ENCODE results near the gene ICAM5.

Gene ICAM5

DNA sequence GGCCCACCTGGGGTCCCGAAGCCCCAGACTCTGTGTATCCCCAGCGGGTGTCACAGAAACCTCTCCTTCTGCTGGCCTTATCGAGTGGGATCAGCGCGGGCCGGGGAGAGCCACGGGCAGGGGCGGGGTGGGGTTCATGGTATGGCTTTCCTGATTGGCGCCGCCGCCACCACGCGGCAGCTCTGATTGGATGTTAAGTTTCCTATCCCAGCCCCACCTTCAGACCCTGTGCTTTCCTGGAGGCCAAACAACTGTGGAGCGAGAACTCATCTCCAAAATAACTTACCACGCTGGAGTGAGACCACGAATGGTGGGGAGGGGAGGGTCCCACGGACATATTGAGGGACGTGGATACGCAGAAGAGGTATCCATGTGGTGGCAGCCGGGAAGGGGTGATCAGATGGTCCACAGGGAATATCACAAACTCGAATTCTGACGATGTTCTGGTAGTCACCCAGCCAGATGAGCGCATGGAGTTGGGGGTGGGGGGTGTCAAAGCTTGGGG, 1.0 kb upstream of the ICAM5 start:
- TF ChIP-seq TAF1 (IDR thresholded peaks at IDR 0.05; ENCODE audit: borderline replicate concordance, insufficient read depth, low read length) (no peak), POLR2AphosphoS5 (IDR thresholded peaks at IDR 0.05; ENCODE audit: low read depth, low read length) (no peak), FOXP2 (optimal IDR thresholded peaks at IDR 0.05; ENCODE audit: borderline replicate concordance, extremely low read depth, extremely low read length, insufficient read depth) (no peak), SIN3A (IDR thresholded peaks at IDR 0.05; ENCODE audit: borderline replicate concordance, insufficient read depth, low read length) (no peak)
- TF ChIP-seq, protein P1, sequence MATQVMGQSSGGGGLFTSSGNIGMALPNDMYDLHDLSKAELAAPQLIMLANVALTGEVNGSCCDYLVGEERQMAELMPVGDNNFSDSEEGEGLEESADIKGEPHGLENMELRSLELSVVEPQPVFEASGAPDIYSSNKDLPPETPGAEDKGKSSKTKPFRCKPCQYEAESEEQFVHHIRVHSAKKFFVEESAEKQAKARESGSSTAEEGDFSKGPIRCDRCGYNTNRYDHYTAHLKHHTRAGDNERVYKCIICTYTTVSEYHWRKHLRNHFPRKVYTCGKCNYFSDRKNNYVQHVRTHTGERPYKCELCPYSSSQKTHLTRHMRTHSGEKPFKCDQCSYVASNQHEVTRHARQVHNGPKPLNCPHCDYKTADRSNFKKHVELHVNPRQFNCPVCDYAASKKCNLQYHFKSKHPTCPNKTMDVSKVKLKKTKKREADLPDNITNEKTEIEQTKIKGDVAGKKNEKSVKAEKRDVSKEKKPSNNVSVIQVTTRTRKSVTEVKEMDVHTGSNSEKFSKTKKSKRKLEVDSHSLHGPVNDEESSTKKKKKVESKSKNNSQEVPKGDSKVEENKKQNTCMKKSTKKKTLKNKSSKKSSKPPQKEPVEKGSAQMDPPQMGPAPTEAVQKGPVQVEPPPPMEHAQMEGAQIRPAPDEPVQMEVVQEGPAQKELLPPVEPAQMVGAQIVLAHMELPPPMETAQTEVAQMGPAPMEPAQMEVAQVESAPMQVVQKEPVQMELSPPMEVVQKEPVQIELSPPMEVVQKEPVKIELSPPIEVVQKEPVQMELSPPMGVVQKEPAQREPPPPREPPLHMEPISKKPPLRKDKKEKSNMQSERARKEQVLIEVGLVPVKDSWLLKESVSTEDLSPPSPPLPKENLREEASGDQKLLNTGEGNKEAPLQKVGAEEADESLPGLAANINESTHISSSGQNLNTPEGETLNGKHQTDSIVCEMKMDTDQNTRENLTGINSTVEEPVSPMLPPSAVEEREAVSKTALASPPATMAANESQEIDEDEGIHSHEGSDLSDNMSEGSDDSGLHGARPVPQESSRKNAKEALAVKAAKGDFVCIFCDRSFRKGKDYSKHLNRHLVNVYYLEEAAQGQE (IDR thresholded peaks at IDR 0.05; ENCODE audit: insufficient read depth in 1 of 2, low read depth in 2 of 2, low read length in 2 of 2) = no peak

DNA sequence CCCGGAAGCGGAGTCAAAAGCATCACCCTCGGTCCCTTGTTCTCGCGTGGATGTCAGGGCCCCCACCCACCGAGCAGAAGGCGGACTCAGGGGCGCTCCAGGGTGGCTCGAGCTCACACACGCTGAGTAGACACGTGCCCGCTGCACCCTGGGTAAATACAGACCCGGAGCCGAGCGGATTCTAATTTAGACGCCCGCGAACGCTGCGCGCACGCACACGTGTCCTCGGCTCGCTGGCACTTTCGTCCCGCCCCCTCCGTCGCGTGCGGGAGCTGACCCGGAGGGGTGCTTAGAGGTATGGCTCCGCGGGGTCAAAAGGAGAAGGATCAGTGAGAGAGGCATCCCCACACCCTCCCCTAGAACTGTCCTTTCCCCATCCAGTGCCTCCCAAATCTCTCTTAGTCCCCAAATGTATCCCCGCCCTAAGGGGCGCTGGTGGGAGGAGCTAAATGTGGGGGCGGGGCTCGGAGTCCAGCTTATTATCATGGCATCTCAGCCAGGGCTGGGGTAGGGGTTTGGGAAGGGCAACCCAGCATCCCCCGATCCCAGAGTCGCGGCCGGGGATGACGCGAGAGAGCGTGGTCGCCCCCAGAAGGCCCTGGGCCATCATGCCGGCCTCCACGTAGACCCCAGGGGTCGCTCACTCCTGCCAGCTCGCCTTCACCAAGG, 451 bp upstream of the ICAM5 start:
- TF ChIP-seq SIN3A (IDR thresholded peaks at IDR 0.05; ENCODE audit: borderline replicate concordance, insufficient read depth, low read length) = no peak
- no peak for TF ChIP-seq TAF1 (IDR thresholded peaks at IDR 0.05; ENCODE audit: borderline replicate concordance, insufficient read depth, low read length)
- no peak for TF ChIP-seq FOXP2 (optimal IDR thresholded peaks at IDR 0.05; ENCODE audit: borderline replicate concordance, extremely low read depth, extremely low read length, insufficient read depth)
- TF ChIP-seq POLR2AphosphoS5 (IDR thresholded peaks at IDR 0.05; ENCODE audit: low read depth, low read length) = no peak

DNA sequence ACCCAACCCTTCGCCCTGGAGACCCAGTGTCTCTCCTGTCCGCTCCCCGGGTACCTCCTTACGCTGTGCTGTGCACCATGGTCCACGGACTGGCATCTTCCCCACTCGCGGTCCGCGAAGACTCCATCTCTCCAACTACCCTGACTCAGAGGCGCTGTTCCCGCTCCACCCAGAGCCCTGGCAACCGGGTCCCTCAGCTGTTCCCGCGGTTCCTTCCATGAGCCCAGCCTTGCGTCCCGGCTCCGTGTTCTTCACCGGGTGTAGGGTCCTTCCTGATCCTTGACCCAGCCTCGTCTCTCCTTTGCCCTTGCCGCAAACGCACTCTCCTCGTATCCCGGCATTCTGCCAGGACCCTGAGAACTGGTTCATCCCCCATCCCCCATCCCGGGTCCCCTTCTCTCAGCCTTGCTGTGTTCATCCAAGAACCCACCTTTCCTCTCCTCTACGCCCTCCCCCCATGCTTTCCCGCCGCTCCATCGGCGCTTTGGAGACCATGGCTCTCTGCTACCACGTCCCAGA, 664 bp downstream of the ICAM5 start:
- TF ChIP-seq, protein P1 (IDR thresholded peaks at IDR 0.05; ENCODE audit: insufficient read depth in 1 of 2, low read depth in 2 of 2, low read length in 2 of 2) = no peak
- TF ChIP-seq TAF1 (IDR thresholded peaks at IDR 0.05; ENCODE audit: borderline replicate concordance, insufficient read depth, low read length) (no peak), SIN3A (IDR thresholded peaks at IDR 0.05; ENCODE audit: borderline replicate concordance, insufficient read depth, low read length) (no peak), FOXP2 (optimal IDR thresholded peaks at IDR 0.05; ENCODE audit: borderline replicate concordance, extremely low read depth, extremely low read length, insufficient read depth) (no peak), POLR2AphosphoS5 (IDR thresholded peaks at IDR 0.05; ENCODE audit: low read depth, low read length) (no peak)

DNA sequence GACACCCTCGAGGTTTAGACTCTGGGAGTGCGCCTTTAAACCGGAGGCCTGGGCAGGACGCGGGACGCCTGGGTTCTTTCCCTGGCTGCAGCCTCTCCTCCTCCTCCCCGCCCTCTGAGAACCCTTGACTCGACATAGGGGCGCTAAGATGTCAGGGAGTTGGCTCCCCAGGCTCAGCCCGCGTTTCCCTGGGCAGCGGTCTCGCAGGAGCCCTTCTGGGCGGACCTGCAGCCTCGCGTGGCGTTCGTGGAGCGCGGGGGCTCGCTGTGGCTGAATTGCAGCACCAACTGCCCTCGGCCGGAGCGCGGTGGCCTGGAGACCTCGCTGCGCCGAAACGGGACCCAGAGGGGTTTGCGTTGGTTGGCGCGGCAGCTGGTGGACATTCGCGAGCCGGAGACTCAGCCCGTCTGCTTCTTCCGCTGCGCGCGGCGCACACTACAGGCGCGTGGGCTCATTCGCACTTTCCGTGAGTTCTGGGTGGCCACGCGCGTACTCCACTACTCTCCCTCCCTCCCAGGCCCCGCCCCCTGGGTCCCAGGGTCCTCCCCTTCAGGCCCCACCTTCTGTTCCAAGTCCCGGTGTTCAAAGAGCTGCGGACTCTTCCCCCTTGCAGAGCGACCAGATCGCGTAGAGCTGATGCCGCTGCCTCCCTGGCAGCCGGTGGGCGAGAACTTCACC, 1.3 kb downstream of the ICAM5 start:
- TF ChIP-seq POLR2AphosphoS5 (IDR thresholded peaks at IDR 0.05; ENCODE audit: low read depth, low read length) (0 out of 2 replicates have a peak, but pooled peaks have one; percentile 29), TAF1 (IDR thresholded peaks at IDR 0.05; ENCODE audit: borderline replicate concordance, insufficient read depth, low read length) (no peak)

DNA sequence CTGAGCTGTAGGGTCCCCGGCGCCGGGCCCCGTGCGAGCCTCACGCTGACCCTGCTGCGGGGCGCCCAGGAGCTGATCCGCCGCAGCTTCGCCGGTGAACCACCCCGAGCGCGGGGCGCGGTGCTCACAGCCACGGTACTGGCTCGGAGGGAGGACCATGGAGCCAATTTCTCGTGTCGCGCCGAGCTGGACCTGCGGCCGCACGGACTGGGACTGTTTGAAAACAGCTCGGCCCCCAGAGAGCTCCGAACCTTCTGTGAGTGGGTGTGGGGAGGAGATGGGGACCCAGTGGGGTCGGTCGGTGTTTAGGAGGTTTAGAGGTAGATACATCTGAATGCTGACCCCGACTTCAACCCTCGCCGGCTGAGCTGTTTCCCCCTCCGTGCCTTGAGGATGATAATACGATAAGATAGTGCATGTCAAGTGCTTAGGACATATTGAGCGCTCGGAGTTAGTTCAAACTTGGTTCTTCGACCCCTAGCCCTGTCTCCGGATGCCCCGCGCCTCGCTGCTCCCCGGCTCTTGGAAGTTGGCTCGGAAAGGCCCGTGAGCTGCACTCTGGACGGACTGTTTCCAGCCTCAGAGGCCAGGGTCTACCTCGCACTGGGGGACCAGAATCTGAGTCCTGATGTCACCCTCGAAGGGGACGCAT, 1.9 kb downstream of the ICAM5 start:
- TF ChIP-seq FOXP2 (optimal IDR thresholded peaks at IDR 0.05; ENCODE audit: borderline replicate concordance, extremely low read depth, extremely low read length, insufficient read depth) (no peak), SIN3A (IDR thresholded peaks at IDR 0.05; ENCODE audit: borderline replicate concordance, insufficient read depth, low read length) (no peak), POLR2AphosphoS5 (IDR thresholded peaks at IDR 0.05; ENCODE audit: low read depth, low read length) (no peak), TAF1 (IDR thresholded peaks at IDR 0.05; ENCODE audit: borderline replicate concordance, insufficient read depth, low read length) (no peak)
- TF ChIP-seq, protein P1 (IDR thresholded peaks at IDR 0.05; ENCODE audit: insufficient read depth in 1 of 2, low read depth in 2 of 2, low read length in 2 of 2) = no peak

All from PFSK-1 (cell line).